OCI-LY7 (cell line): ENCODE results near the gene C18orf32. TPM values are rescaled to one million over a fixed set of nuclear protein-coding genes. Genes with fewer than 3 reads are reported as not detected.

Experiments used
- BruUV-seq: library from RNA; stranded (reverse); fragments of 400-500 nt; replicated peaks from 2 replicates; lab custom pipeline; 2021; lab: Mats Ljungman, UMichigan
- CTCF ChIA-PET: fragments of 300-600 bp; sonication (Branson Sonifier 250); formaldehyde crosslinking; loops from one replicate; lab custom pipeline; 2022; ENCODE audit warnings: antibody characterized with exemption; ENCODE audit not compliant: unreplicated experiment; lab: Charles Lee
- POLR2A ChIA-PET: fragments of 300-600 bp; sonication (Branson Sonifier 250); formaldehyde crosslinking; loops from one replicate; lab custom pipeline; 2022; ENCODE audit warnings: antibody characterized with exemption; lab: Charles Lee
- DNase-seq: peaks from one replicate; pipeline ENCODE4 v3.0.0-alpha.2; 2015; ENCODE audit warnings: low spot score
- H2AFZ ChIP-seq: fragments of 200-600 bp; sonication (generic), shearing (Covaris generic); 2 replicates; pipeline ENCODE4 v1.6.1; 2014; ENCODE audit warnings: mild to moderate bottlenecking, antibody characterized with exemption, low read length, moderate library complexity
- H3K27ac ChIP-seq: fragments of 200-600 bp; sonication (generic); 2 replicates; pipeline ENCODE4 v1.5.1; 2014; ENCODE audit warnings: mixed run types, low read depth, mild to moderate bottlenecking, moderate library complexity, low read length, inconsistent platforms; ENCODE audit not compliant: poor library complexity, severe bottlenecking
- H3K36me3 ChIP-seq: fragments of 200-600 bp; sonication (generic); 2 replicates; pipeline ENCODE4 v1.6.1; 2014; ENCODE audit warnings: mild to moderate bottlenecking, antibody characterized with exemption, low read length, moderate library complexity, mixed read lengths; ENCODE audit not compliant: insufficient read depth
- H3K4me1 ChIP-seq: fragments of 200-600 bp; sonication (generic); 2 replicates; pipeline ENCODE4 v1.5.1; 2014; ENCODE audit warnings: mild to moderate bottlenecking, low read length; ENCODE audit not compliant: insufficient read depth, poor library complexity, severe bottlenecking
- H3K4me2 ChIP-seq: fragments of 200-600 bp; sonication (generic); 2 replicates; pipeline ENCODE4 v1.6.1; 2014; ENCODE audit warnings: mild to moderate bottlenecking, low read length
- H3K4me3 ChIP-seq: fragments of 200-600 bp; sonication (generic); 2 replicates; pipeline ENCODE4 v1.5.1; 2014; ENCODE audit warnings: mild to moderate bottlenecking, low read depth, low read length; ENCODE audit not compliant: poor library complexity, severe bottlenecking
- H3K79me2 ChIP-seq: fragments of 200-600 bp; sonication (generic); 2 replicates; pipeline ENCODE4 v1.6.1; 2016; ENCODE audit warnings: low read depth, mild to moderate bottlenecking, low read length, moderate library complexity, mixed read lengths; ENCODE audit not compliant: insufficient read depth
- H3K9me2 ChIP-seq: fragments of 200-600 bp; sonication (generic); 2 replicates; pipeline ENCODE4 v1.6.1; 2016; ENCODE audit warnings: mild to moderate bottlenecking, low read length, mixed read lengths; ENCODE audit not compliant: insufficient read depth
- H3K9me3 ChIP-seq: fragments of 200-600 bp; sonication (generic); 2 replicates; pipeline ENCODE4 v1.6.1; 2014; ENCODE audit warnings: mild to moderate bottlenecking, mixed run types, low read length, mixed read lengths
- H4K20me1 ChIP-seq: fragments of 200-600 bp; sonication (generic); 2 replicates; pipeline ENCODE4 v1.6.1; 2014; ENCODE audit warnings: mild to moderate bottlenecking, antibody characterized with exemption, low read length, moderate library complexity, mixed read lengths; ENCODE audit not compliant: insufficient read depth
- CTCF ChIP-seq: fragments of 200-600 bp; sonication (generic); conservative IDR thresholded peaks from 2 replicates; pipeline ENCODE4 v1.5.1; 2014; ENCODE audit warnings: mild to moderate bottlenecking, antibody characterized with exemption, low read length, moderate library complexity, mixed read lengths
- EZH2phosphoT487 ChIP-seq: fragments of 200-600 bp; sonication (generic); IDR thresholded peaks from 2 replicates; pipeline ENCODE4 v1.6.1; 2018; ENCODE audit warnings: low read depth, borderline replicate concordance, mild to moderate bottlenecking, mixed run types, antibody characterized with exemption, low read length, moderate library complexity, mixed read lengths
- intact Hi-C: fragments of 100-400 bp; cut with micrococcal nuclease; formaldehyde crosslinking; loops from one replicate; pipeline ENCODE4 v1.10.0; 2022; ENCODE audit not compliant: unreplicated experiment
- small RNA-seq: library from RNA; depleted of rRNA; stranded (forward); fragments of <200 nt; gene quantifications from one replicate; pipeline ENCODE3, GENCODE V24; 2014
- total RNA-seq, 2 experiments: library from RNA; depleted of rRNA in 1 of 2; stranded (reverse); fragments of >200 nt in 1 of 2; shearing (Covaris generic) in 1 of 2; gene quantifications; 2 replicates each; pipeline ENCODE4 v1.2.3, GENCODE V29; 2014 to 2022

Gene C18orf32
- total RNA-seq, 2 experiments from 2014 or later, result 6.8 to 11.1 TPM

- intact Hi-C loops, result no loop called here
- Histone ChIP-seq H3K4me2 (no peak overlapping the region), H3K36me3 (peaks cover 31% of the 10 kb centered on the region), H3K4me3 (no peak overlapping the region), H3K79me2 (0 out of 2 replicates have a peak, but pooled peaks cover 1% of the 10 kb centered on the region), H3K9me2 (no peaks in the 10 kb centered on the region), H4K20me1 (no peaks in the 10 kb centered on the region), H3K4me1 (no peaks in the 10 kb centered on the region), H3K27ac (no peak overlapping the region), H3K9me3 (no peaks in the 10 kb centered on the region), H2AFZ (no peak overlapping the region)
- BruUV-seq, result no TSS peak
- POLR2A ChIA-PET, result interaction anchor here (0.9 kb wide), 1 partner anchor 15 kb away, joined by 4 read pairs; no protein-coding TSS in a partner anchor
- TF ChIP-seq CTCF (no peak), EZH2phosphoT487 (no peak)
- no peak for DNase-seq
- CTCF ChIA-PET, result no interaction called here
Observed at GRCh38 chr18:49431165-49431962, 55.7 kb downstream of the C18orf32 start.

Small RNAs within 50 kb of the gene (small RNA-seq; reads per million reads assigned to genes)
- gene SNORD58A (not detected), gene SNORD58C (not detected)

Other genes with a start within 250 kb of the C18orf32 start
- gene DYM, start 26.6 kb downstream of the C18orf32 start, total RNA-seq (2014; rRNA removed; shearing (Covaris generic)), result 82.6 and 128 TPM in 2 replicates
- 59.2 and 77.2 TPM in 2 replicates for gene DYM, start 26.6 kb downstream of the C18orf32 start, total RNA-seq (2022)
- 1,122 and 1,135 TPM in 2 replicates for gene RPL17, start 5.2 kb upstream of the C18orf32 start, total RNA-seq (2014; rRNA removed; shearing (Covaris generic))
- 1,167 and 1,261 TPM in 2 replicates for gene RPL17, start 5.2 kb upstream of the C18orf32 start, total RNA-seq (2022)
- not detected in 2 replicates for gene LIPG, start 74.8 kb upstream of the C18orf32 start, total RNA-seq (2014; rRNA removed; shearing (Covaris generic))
- not detected in 2 replicates for gene LIPG, start 74.8 kb upstream of the C18orf32 start, total RNA-seq (2022)